Measurements from ENCODE around the gene ASXL3.

- TF ChIP-seq CTCF (IDR thresholded peaks at IDR 0.05) (no peak), EZH2 (IDR thresholded peaks at IDR 0.05; ENCODE audit: borderline replicate concordance, insufficient read depth, low read depth, low read length, poor library complexity, severe bottlenecking) (no peak)
Observed at GRCh38 chr18:33584548-33585430, 6.8 kb downstream of the ASXL3 start.
